Neuronal stem cell (in vitro differentiated cells): ENCODE measurements around the gene AIG1.

ENCODE experiments used
- DNase-seq: peaks from one replicate; pipeline ENCODE4 v3.0.0-alpha.2; 2013; ENCODE audit warnings: low spot score
- H2AFZ ChIP-seq: one replicate; pipeline ENCODE4 v1.6.1; 2013; ENCODE audit warnings: mild to moderate bottlenecking, low read length, inconsistent platforms
- H2AK5ac ChIP-seq: 2 replicates; pipeline ENCODE4 v1.6.1; 2013; ENCODE audit warnings: low read depth, mild to moderate bottlenecking, inconsistent platforms, low read length, moderate library complexity, mixed read lengths
- H2BK120ac ChIP-seq: 2 replicates; pipeline ENCODE4 v1.6.1; 2013; ENCODE audit warnings: low read depth, mild to moderate bottlenecking, inconsistent platforms, low read length, moderate library complexity, mixed read lengths
- H2BK12ac ChIP-seq: one replicate; pipeline ENCODE4 v1.6.1; 2013; ENCODE audit warnings: low read length, inconsistent platforms
- H2BK15ac ChIP-seq: 2 replicates; pipeline ENCODE4 v1.6.1; 2013; ENCODE audit warnings: mild to moderate bottlenecking, low read length, inconsistent platforms, mixed read lengths
- H2BK5ac ChIP-seq: one replicate; pipeline ENCODE4 v1.6.1; 2013; ENCODE audit warnings: inconsistent platforms, mild to moderate bottlenecking, low read length, moderate library complexity
- H3K14ac ChIP-seq: one replicate; pipeline ENCODE4 v1.6.1; 2013; ENCODE audit warnings: low read length, inconsistent platforms
- H3K18ac ChIP-seq: 2 replicates; pipeline ENCODE4 v1.6.1; 2013; ENCODE audit warnings: low read length, inconsistent platforms
- H3K23ac ChIP-seq: 2 replicates; pipeline ENCODE4 v1.6.1; 2013; ENCODE audit warnings: low read depth, mild to moderate bottlenecking, mixed read lengths, low read length, inconsistent platforms; ENCODE audit not compliant: poor library complexity
- H3K27ac ChIP-seq: replicated peaks from 3 replicates; pipeline ENCODE4 v1.5.1; 2013; ENCODE audit warnings: low read length, inconsistent platforms
- H3K27me3 ChIP-seq, 3 experiments: 2 replicates each; pipeline ENCODE4 v1.6.1; 2013; ENCODE audit warnings: low read length in 3 of 3, mild to moderate bottlenecking in 2 of 3, inconsistent platforms in 1 of 3, low read depth in 1 of 3, mixed read lengths in 1 of 3, moderate library complexity in 1 of 3; ENCODE audit not compliant: control insufficient read depth in 3 of 3, insufficient read depth in 3 of 3
- H3K36me3 ChIP-seq, 2 donors: replicated peaks in 1 of 2; 2 replicates each; pipeline ENCODE4 v1.6.1; 2013; ENCODE audit warnings: low read length in 2 of 2; ENCODE audit not compliant: control insufficient read depth in 2 of 2, insufficient read depth in 2 of 2
- H3K4ac ChIP-seq: 2 replicates; pipeline ENCODE4 v1.6.1; 2013; ENCODE audit warnings: inconsistent platforms, mild to moderate bottlenecking, low read length, moderate library complexity
- H3K4me1 ChIP-seq, 2 donors: 1 replicate in 1 of 2; 2 replicates in 1 of 2; pipeline ENCODE4 v1.6.1; 2013; ENCODE audit warnings: low read length in 2 of 2, low read depth in 1 of 2; ENCODE audit not compliant: control insufficient read depth in 2 of 2, insufficient read depth in 1 of 2
- H3K4me2 ChIP-seq: one replicate; pipeline ENCODE4 v1.6.1; 2013; ENCODE audit warnings: mild to moderate bottlenecking, low read length, inconsistent platforms; ENCODE audit not compliant: insufficient read depth, poor library complexity, severe bottlenecking
- H3K4me3 ChIP-seq, 2 donors: 2 replicates each; pipeline ENCODE4 v1.5.1; 2013; ENCODE audit warnings: low read length in 2 of 2, mild to moderate bottlenecking in 2 of 2, inconsistent platforms in 1 of 2, moderate library complexity in 1 of 2
- H3K79me1 ChIP-seq: one replicate; pipeline ENCODE4 v1.6.1; 2013; ENCODE audit warnings: low read depth, mild to moderate bottlenecking, inconsistent platforms, low read length, moderate library complexity
- H3K9ac ChIP-seq: one replicate; pipeline ENCODE4 v1.6.1; 2013; ENCODE audit warnings: mild to moderate bottlenecking, low read depth, low read length, inconsistent platforms; ENCODE audit not compliant: poor library complexity
- H3K9me3 ChIP-seq, 2 donors: replicated peaks in 1 of 2; 2 replicates each; pipeline versions ENCODE3 to v1.6.1; 2013; ENCODE audit warnings: low read length in 2 of 2, mild to moderate bottlenecking in 2 of 2, inconsistent platforms in 1 of 2, low read depth in 1 of 2, mixed read lengths in 1 of 2, moderate library complexity in 1 of 2; ENCODE audit not compliant: control insufficient read depth in 2 of 2, insufficient read depth in 1 of 2
- H4K8ac ChIP-seq: one replicate; pipeline ENCODE4 v1.6.1; 2013; ENCODE audit warnings: low read depth, mild to moderate bottlenecking, inconsistent platforms, low read length, moderate library complexity
- H4K91ac ChIP-seq: one replicate; pipeline ENCODE4 v1.6.1; 2013; ENCODE audit warnings: low read length, low read depth, mild to moderate bottlenecking, inconsistent platforms; ENCODE audit not compliant: poor library complexity
- WGBS, 2 donors: extraction: QIAGEN DNeasy Blood & Tissue Kit; methylation state at CpG; one replicate each; pipeline ENCODE4 v1.1.7; 2013; ENCODE audit warnings: missing lambda C conversion rate in 2 of 2, mixed read lengths in 1 of 2; ENCODE audit not compliant: insufficient read length in 2 of 2, insufficient replicate concordance in 1 of 2; ENCODE audit errors: extremely low coverage in 2 of 2; 5-methylcytosine and 5-hydroxymethylcytosine counted together

The AIG1 gene

GRCh38 chr6:143074101-143074500 is 13.4 kb downstream of the AIG1 start:
- H3K79me1 ChIP-seq, result no peaks in the 10 kb centered on the region
- H3K18ac ChIP-seq, result no peak overlapping the region
- H3K23ac ChIP-seq, result no peak overlapping the region
- no peak overlapping the region for H2BK15ac ChIP-seq
- H2AFZ ChIP-seq, result no peak overlapping the region
- H3K4me2 ChIP-seq, result no peak overlapping the region
- no peak overlapping the region for H3K4ac ChIP-seq
- H3K36me3 ChIP-seq, result no peaks in the 10 kb centered on the region
- no peak overlapping the region for H2AK5ac ChIP-seq
- H3K27ac ChIP-seq, result no peak overlapping the region
- no peak overlapping the region for H4K91ac ChIP-seq
- DNase-seq, result no peak
- peaks cover 0 to 6% of the 10 kb centered on the region in 2 donors for H3K9me3 ChIP-seq
- H3K14ac ChIP-seq, result no peak overlapping the region
- H2BK5ac ChIP-seq, result no peak overlapping the region
- H2BK120ac ChIP-seq, result no peak overlapping the region
- no peak overlapping the region for H2BK12ac ChIP-seq
- H3K9ac ChIP-seq, result no peak overlapping the region
- no CpG with 5 or more reads among the region's 3 CpGs for WGBS, 2 donors
- H3K27me3 ChIP-seq, result no peaks in the 10 kb centered on the region
- no peaks in the 10 kb centered on the region for H3K4me1 ChIP-seq
- no peak overlapping the region for H3K4me3 ChIP-seq
- H4K8ac ChIP-seq, result no peak overlapping the region

- Histone ChIP-seq H4K91ac (no peak overlapping the region), H3K27ac (no peak overlapping the region), H3K36me3 (no peaks in the 10 kb centered on the region), H2AK5ac (no peak overlapping the region), H2BK120ac (no peak overlapping the region), H3K4ac (no peak overlapping the region), H3K4me1 (no peaks in the 10 kb centered on the region), H3K9me3 (peaks cover 0 to 6% of the 10 kb centered on the region in 2 donors), H3K4me3 (no peak overlapping the region), H3K18ac (no peak overlapping the region), H3K14ac (no peak overlapping the region), H3K27me3 (no peaks in the 10 kb centered on the region), H3K23ac (no peak overlapping the region), H3K79me1 (no peaks in the 10 kb centered on the region), H3K4me2 (no peak overlapping the region), H2BK15ac (no peak overlapping the region), H2AFZ (no peak overlapping the region), H2BK12ac (no peak overlapping the region), H4K8ac (no peak overlapping the region), H2BK5ac (no peak overlapping the region), H3K9ac (no peak overlapping the region)
- WGBS, 2 donors, result no CpG with 5 or more reads among the region's 3 CpGs
- no peak for DNase-seq
Measured at GRCh38 chr6:143074670-143075318, 14.1 kb downstream of the AIG1 start.

DNA sequence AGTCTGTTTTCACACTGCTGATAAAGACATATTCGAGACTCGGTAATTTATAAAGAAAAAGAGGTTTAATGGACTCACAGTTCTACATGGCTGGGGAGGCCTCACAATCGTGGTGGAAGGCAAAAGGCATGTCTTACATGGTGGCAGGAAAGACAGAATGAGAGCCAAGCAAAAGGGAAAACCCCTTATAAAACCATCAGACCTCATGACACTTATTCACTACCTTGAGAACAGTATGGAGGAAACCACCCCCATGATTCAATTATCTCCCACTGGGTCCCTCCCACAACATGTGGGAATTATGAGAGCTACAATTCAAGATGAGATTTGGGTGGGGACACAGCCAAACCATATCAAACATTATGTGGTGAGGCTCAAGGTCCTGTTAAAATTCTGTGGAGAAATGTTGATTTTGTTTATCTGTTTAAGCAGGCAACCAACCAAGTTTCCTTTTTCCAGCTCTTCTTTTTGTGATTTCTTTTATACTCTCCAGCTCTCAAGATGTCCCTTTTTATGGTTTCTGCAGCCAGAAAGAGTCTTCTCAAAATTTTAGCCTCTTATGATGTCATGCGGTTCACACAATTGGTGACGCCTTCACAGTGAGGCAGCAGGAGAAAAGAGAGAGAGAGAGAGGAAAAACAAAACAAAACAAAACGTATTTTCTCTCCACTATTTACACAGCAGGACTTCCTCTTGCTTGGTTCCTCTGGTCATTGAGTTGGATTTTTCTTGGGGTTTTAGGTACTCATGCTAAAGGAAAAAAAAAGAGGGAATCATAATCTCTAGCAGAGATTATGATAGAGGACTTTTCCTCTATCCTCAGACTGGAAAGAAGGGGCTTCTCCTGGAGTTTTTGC is 18.0 kb downstream of the AIG1 start:
- Histone ChIP-seq H4K8ac (no peak overlapping the region), H3K36me3 (no peaks in the 10 kb centered on the region), H2AK5ac (no peak overlapping the region), H3K4ac (no peak overlapping the region), H3K18ac (no peak overlapping the region), H2BK15ac (no peak overlapping the region), H3K27ac (no peak overlapping the region), H2AFZ (no peak overlapping the region), H2BK120ac (no peak overlapping the region), H3K4me3 (no peak overlapping the region), H3K14ac (no peak overlapping the region), H3K79me1 (no peaks in the 10 kb centered on the region), H3K23ac (no peak overlapping the region), H4K91ac (no peak overlapping the region), H2BK12ac (no peak overlapping the region), H2BK5ac (no peak overlapping the region), H3K4me2 (no peak overlapping the region), H3K9me3 (peaks cover 0 to 6% of the 10 kb centered on the region in 2 donors), H3K4me1 (no peaks in the 10 kb centered on the region), H3K9ac (no peak overlapping the region), H3K27me3 (no peaks in the 10 kb centered on the region)
- no peak for DNase-seq
- no CpG with 5 or more reads among the region's 6 CpGs for WGBS, 2 donors

DNA sequence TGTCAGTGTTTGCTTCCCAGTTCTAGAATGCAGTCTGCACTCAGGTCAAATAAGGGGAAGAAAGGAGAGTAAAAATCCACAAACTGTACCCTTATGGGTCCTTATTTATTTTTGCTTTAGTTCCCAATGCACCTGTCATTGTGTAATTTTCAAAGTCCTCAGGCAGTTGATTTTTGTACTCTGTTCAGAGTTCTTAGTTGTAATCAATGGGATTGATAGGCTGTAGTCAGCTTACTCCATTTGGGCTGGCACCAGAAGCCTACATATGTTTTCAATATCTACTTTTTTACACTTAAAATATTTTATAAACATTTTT is 18.6 kb downstream of the AIG1 start:
- no peak overlapping the region for H2BK120ac ChIP-seq
- H3K27ac ChIP-seq, result no peak overlapping the region
- no peak overlapping the region for H2BK5ac ChIP-seq
- H4K8ac ChIP-seq, result no peak overlapping the region
- H4K91ac ChIP-seq, result no peak overlapping the region
- H3K27me3 ChIP-seq, result no peaks in the 10 kb centered on the region
- H2AFZ ChIP-seq, result no peak overlapping the region
- H2BK12ac ChIP-seq, result no peak overlapping the region
- no peak overlapping the region for H2AK5ac ChIP-seq
- H3K79me1 ChIP-seq, result no peaks in the 10 kb centered on the region
- no peaks in the 10 kb centered on the region for H3K36me3 ChIP-seq
- H3K9ac ChIP-seq, result no peak overlapping the region
- no peaks in the 10 kb centered on the region for H3K4me1 ChIP-seq
- no peak for DNase-seq
- no peak overlapping the region for H3K23ac ChIP-seq
- H3K4me3 ChIP-seq, result no peak overlapping the region
- no peak overlapping the region for H3K14ac ChIP-seq
- H2BK15ac ChIP-seq, result no peak overlapping the region
- H3K4ac ChIP-seq, result no peak overlapping the region
- H3K4me2 ChIP-seq, result no peak overlapping the region
- H3K18ac ChIP-seq, result no peak overlapping the region
- peaks cover 0 to 5% of the 10 kb centered on the region in 2 donors for H3K9me3 ChIP-seq
